Mesendoderm (in vitro differentiated cells): ENCODE results near the gene LRRFIP1.

Experiments
- DNase-seq: peaks from one replicate; pipeline ENCODE4 v3.0.0; 2013
- H2AK5ac ChIP-seq: 2 replicates; pipeline ENCODE4 v1.6.1; 2013; ENCODE audit warnings: low read length, inconsistent platforms
- H2BK120ac ChIP-seq: 2 replicates; pipeline ENCODE4 v1.6.1; 2013; ENCODE audit warnings: low read depth, mild to moderate bottlenecking, low read length, moderate library complexity, mixed read lengths
- H2BK15ac ChIP-seq: replicated peaks from 2 replicates; pipeline ENCODE4 v1.6.1; 2013; ENCODE audit warnings: low read depth, mild to moderate bottlenecking, moderate library complexity
- H2BK5ac ChIP-seq: 2 replicates; pipeline ENCODE4 v1.6.1; 2013; ENCODE audit warnings: low read length, inconsistent platforms
- H3K18ac ChIP-seq: 2 replicates; pipeline ENCODE4 v1.6.1; 2013; ENCODE audit warnings: mild to moderate bottlenecking, low read length, mixed read lengths
- H3K23ac ChIP-seq: one replicate; pipeline ENCODE4 v1.6.1; 2013; ENCODE audit warnings: low read length
- H3K27ac ChIP-seq: 2 replicates; pipeline ENCODE4 v1.5.1; 2013; ENCODE audit warnings: low read depth, mild to moderate bottlenecking, inconsistent platforms, low read length, moderate library complexity
- H3K27me3 ChIP-seq: 2 replicates; pipeline ENCODE4 v1.6.1; 2013; ENCODE audit warnings: low read length, control low read depth, mild to moderate bottlenecking, inconsistent platforms; ENCODE audit not compliant: insufficient read depth, poor library complexity
- H3K36me3 ChIP-seq: 2 replicates; pipeline ENCODE4 v1.6.1; 2013; ENCODE audit warnings: low read length, inconsistent platforms; ENCODE audit not compliant: control insufficient read depth, insufficient read depth
- H3K4ac ChIP-seq: one replicate; pipeline ENCODE4 v1.6.1; 2013; ENCODE audit warnings: low read depth, mild to moderate bottlenecking, low read length, moderate library complexity
- H3K4me1 ChIP-seq: 2 replicates; pipeline ENCODE4 v1.6.1; 2013; ENCODE audit warnings: low read depth, low read length, inconsistent platforms; ENCODE audit not compliant: control insufficient read depth
- H3K4me2 ChIP-seq: 2 replicates; pipeline ENCODE4 v1.6.1; 2013; ENCODE audit warnings: low read length
- H3K4me3 ChIP-seq: 2 replicates; pipeline ENCODE4 v1.5.1; 2013; ENCODE audit warnings: mild to moderate bottlenecking, low read length
- H3K56ac ChIP-seq: one replicate; pipeline ENCODE4 v1.6.1; 2013; ENCODE audit warnings: low read length
- H3K79me1 ChIP-seq: 2 replicates; pipeline ENCODE4 v1.6.1; 2013; ENCODE audit warnings: low read length, inconsistent platforms
- H3K79me2 ChIP-seq: 2 replicates; pipeline ENCODE4 v1.6.1; 2013; ENCODE audit warnings: mild to moderate bottlenecking, low read length; ENCODE audit not compliant: control insufficient read depth, insufficient read depth
- H3K9ac ChIP-seq: 2 replicates; pipeline ENCODE4 v1.6.1; 2013; ENCODE audit warnings: low read length, inconsistent platforms
- H4K5ac ChIP-seq: one replicate; pipeline ENCODE4 v1.6.1; 2013; ENCODE audit warnings: low read length
- H4K8ac ChIP-seq: one replicate; pipeline ENCODE4 v1.6.1; 2013; ENCODE audit warnings: low read depth, mild to moderate bottlenecking, control low read depth, low read length, moderate library complexity
- WGBS: extraction: QIAGEN DNeasy Blood & Tissue Kit; methylation state at CpG from one replicate; pipeline ENCODE4 v1.1.7; 2013; ENCODE audit warnings: low lambda C conversion rate, missing lambda C conversion rate; ENCODE audit not compliant: insufficient coverage; ENCODE audit errors: extremely low coverage; 5-methylcytosine and 5-hydroxymethylcytosine counted together

LRRFIP1 gene

GRCh38 chr2:237631007-237631785 is 3.8 kb downstream of the LRRFIP1 start:
- Histone ChIP-seq H3K27ac (no peak overlapping the region), H3K36me3 (no peaks in the 10 kb centered on the region), H3K4me3 (no peak overlapping the region)

GRCh38 chr2:237631801-237632585 is 4.6 kb downstream of the LRRFIP1 start:
- H3K36me3 ChIP-seq, result no peaks in the 10 kb centered on the region
- peaks cover 27% of the 10 kb centered on the region for H3K79me1 ChIP-seq
- WGBS, result no CpG with 5 or more reads among the region's 19 CpGs
- no peak overlapping the region for H3K27ac ChIP-seq
- no peak overlapping the region for H3K4me3 ChIP-seq
- H2AK5ac ChIP-seq, result no peak overlapping the region
- no peak overlapping the region for H3K56ac ChIP-seq
- DNase-seq, result no peak
- no peak overlapping the region for H3K23ac ChIP-seq
- no peak overlapping the region for H2BK15ac ChIP-seq
- peaks cover 28% of the 10 kb centered on the region for H3K79me2 ChIP-seq
- no peak overlapping the region for H3K9ac ChIP-seq
- no peak overlapping the region for H3K4me2 ChIP-seq
- no peak overlapping the region for H3K18ac ChIP-seq
- no peak overlapping the region for H3K4ac ChIP-seq
- H4K8ac ChIP-seq, result no peak overlapping the region
- no peak overlapping the region for H2BK5ac ChIP-seq
- no peak overlapping the region for H2BK120ac ChIP-seq
- H4K5ac ChIP-seq, result no peak overlapping the region
- no peaks in the 10 kb centered on the region for H3K27me3 ChIP-seq
- peaks cover 6% of the 10 kb centered on the region for H3K4me1 ChIP-seq

More at GRCh38 chr2:237631007-237631785, 3.8 kb downstream of the LRRFIP1 start:
- H3K79me2 ChIP-seq, result peaks cover 23% of the 10 kb centered on the region
- H3K18ac ChIP-seq, result no peak overlapping the region
- no peak overlapping the region for H2BK15ac ChIP-seq
- no peak overlapping the region for H3K23ac ChIP-seq
- no peak overlapping the region for H4K8ac ChIP-seq
- no peak overlapping the region for H2BK120ac ChIP-seq
- H3K4me2 ChIP-seq, result no peak overlapping the region
- H3K56ac ChIP-seq, result no peak overlapping the region
- H2AK5ac ChIP-seq, result no peak overlapping the region
- H3K4ac ChIP-seq, result no peak overlapping the region
- H3K27me3 ChIP-seq, result no peaks in the 10 kb centered on the region
- no peak overlapping the region for H4K5ac ChIP-seq
- H2BK5ac ChIP-seq, result no peak overlapping the region
- no peak overlapping the region for H3K9ac ChIP-seq
- peaks cover 24% of the 10 kb centered on the region for H3K79me1 ChIP-seq
- H3K4me1 ChIP-seq, result peaks cover 6% of the 10 kb centered on the region
- WGBS, result no CpG with 5 or more reads among the region's 14 CpGs
- DNase-seq, result no peak

- H3K27me3 ChIP-seq, result no peaks in the 10 kb centered on the region
- no peak for DNase-seq
- peaks cover 27% of the 10 kb centered on the region for H3K79me1 ChIP-seq
- H3K4ac ChIP-seq, result no peak overlapping the region
- H3K56ac ChIP-seq, result no peak overlapping the region
- no peak overlapping the region for H2BK120ac ChIP-seq
- H2BK5ac ChIP-seq, result no peak overlapping the region
- no CpG with 5 or more reads among the region's 10 CpGs for WGBS
- peaks cover 5% of the 10 kb centered on the region for H3K4me1 ChIP-seq
- no peak overlapping the region for H3K18ac ChIP-seq
- H3K4me2 ChIP-seq, result no peak overlapping the region
- H4K5ac ChIP-seq, result no peak overlapping the region
- H3K79me2 ChIP-seq, result peaks cover 26% of the 10 kb centered on the region
- no peak overlapping the region for H3K27ac ChIP-seq
- H2AK5ac ChIP-seq, result no peak overlapping the region
- H4K8ac ChIP-seq, result no peak overlapping the region
- H2BK15ac ChIP-seq, result no peak overlapping the region
- H3K23ac ChIP-seq, result no peak overlapping the region
- H3K9ac ChIP-seq, result no peak overlapping the region
- no peak overlapping the region for H3K4me3 ChIP-seq
- H3K36me3 ChIP-seq, result no peaks in the 10 kb centered on the region
These were observed 5.7 kb downstream of the LRRFIP1 start for GRCh38 chr2:237633061-237633561.

GRCh38 chr2:237636578-237636977 is 9.2 kb downstream of the LRRFIP1 start:
- WGBS, result no CpG with 5 or more reads among the region's 1 CpG
- Histone ChIP-seq H3K23ac (no peak overlapping the region), H2BK5ac (no peak overlapping the region), H3K18ac (no peak overlapping the region), H2BK15ac (no peak overlapping the region), H2AK5ac (no peak overlapping the region), H3K56ac (no peak overlapping the region), H3K4me1 (peaks cover 2% of the 10 kb centered on the region), H3K4me3 (no peak overlapping the region), H3K27me3 (no peaks in the 10 kb centered on the region), H4K5ac (no peak overlapping the region), H3K79me2 (peaks cover 26% of the 10 kb centered on the region), H3K4ac (no peak overlapping the region), H3K9ac (no peak overlapping the region), H3K79me1 (peaks cover 34% of the 10 kb centered on the region), H3K36me3 (no peaks in the 10 kb centered on the region), H2BK120ac (no peak overlapping the region), H4K8ac (no peak overlapping the region), H3K27ac (no peak overlapping the region), H3K4me2 (no peak overlapping the region)
- no peak for DNase-seq

- Histone ChIP-seq H4K8ac (no peak overlapping the region), H4K5ac (no peak overlapping the region), H3K27me3 (no peaks in the 10 kb centered on the region), H3K79me2 (peaks cover 31% of the 10 kb centered on the region), H3K18ac (no peak overlapping the region), H3K4ac (no peak overlapping the region), H3K56ac (no peak overlapping the region), H3K4me2 (no peak overlapping the region), H2BK5ac (no peak overlapping the region), H3K27ac (no peak overlapping the region), H3K23ac (no peak overlapping the region), H3K9ac (no peak overlapping the region), H2BK120ac (no peak overlapping the region), H2AK5ac (no peak overlapping the region), H3K79me1 (peaks cover 41% of the 10 kb centered on the region), H3K4me3 (no peak overlapping the region), H2BK15ac (no peak overlapping the region), H3K4me1 (peaks cover 2% of the 10 kb centered on the region), H3K36me3 (no peaks in the 10 kb centered on the region)
- no peak for DNase-seq
- no CpG with 5 or more reads among the region's 3 CpGs for WGBS
These were observed 10.2 kb downstream of the LRRFIP1 start for GRCh38 chr2:237637429-237638135.
